PC-9 (cell line): Measurements from ENCODE around the gene TAC4.

Experiments used
- EZH2 ChIP-seq: fragments of 200-600 bp; sonication (generic); IDR thresholded peaks from 2 replicates; pipeline ENCODE4 v1.8.0; 2017; ENCODE audit warnings: antibody characterized with exemption, low read depth
- TF ChIP-seq, protein P1 (sequence below): fragments of 200-600 bp; sonication (generic); conservative IDR thresholded peaks from 2 replicates; pipeline ENCODE4 v1.6.1; 2017; ENCODE audit warnings: mixed run types, antibody characterized with exemption, mild to moderate bottlenecking, moderate library complexity

DNA sequence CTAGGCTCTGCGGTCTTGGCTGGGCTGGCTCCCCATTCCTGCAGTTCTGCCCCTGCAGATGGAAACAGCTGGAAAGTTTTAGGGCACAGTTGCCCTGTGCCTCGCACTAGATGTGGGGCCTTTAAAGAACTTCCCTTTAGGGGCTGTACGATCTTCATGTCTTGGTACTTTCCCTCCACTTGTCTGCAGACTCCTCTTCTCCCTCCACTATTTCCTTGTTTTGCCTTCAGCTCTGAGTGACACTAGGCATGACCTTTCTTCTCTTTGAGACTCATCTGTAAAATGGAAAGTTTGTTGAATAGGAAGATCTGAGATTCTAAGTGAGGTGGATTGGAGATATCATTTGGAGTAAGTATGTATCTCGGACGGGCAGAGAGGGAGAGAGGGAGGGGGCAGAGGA is 6.3 kb upstream of the TAC4 start:
- no peak for TF ChIP-seq EZH2
- TF ChIP-seq, protein P1, sequence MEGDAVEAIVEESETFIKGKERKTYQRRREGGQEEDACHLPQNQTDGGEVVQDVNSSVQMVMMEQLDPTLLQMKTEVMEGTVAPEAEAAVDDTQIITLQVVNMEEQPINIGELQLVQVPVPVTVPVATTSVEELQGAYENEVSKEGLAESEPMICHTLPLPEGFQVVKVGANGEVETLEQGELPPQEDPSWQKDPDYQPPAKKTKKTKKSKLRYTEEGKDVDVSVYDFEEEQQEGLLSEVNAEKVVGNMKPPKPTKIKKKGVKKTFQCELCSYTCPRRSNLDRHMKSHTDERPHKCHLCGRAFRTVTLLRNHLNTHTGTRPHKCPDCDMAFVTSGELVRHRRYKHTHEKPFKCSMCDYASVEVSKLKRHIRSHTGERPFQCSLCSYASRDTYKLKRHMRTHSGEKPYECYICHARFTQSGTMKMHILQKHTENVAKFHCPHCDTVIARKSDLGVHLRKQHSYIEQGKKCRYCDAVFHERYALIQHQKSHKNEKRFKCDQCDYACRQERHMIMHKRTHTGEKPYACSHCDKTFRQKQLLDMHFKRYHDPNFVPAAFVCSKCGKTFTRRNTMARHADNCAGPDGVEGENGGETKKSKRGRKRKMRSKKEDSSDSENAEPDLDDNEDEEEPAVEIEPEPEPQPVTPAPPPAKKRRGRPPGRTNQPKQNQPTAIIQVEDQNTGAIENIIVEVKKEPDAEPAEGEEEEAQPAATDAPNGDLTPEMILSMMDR = no peak
